K562 (cell line): ENCODE data around the gene ENDOD1. TPM values are rescaled to one million over a fixed set of nuclear protein-coding genes. Genes with fewer than 3 reads are reported as not detected.

Experiments
- CREB1 ChIP-seq, 2 experiments: sonication (generic) in 1 of 2; formaldehyde crosslinking in 1 of 2; IDR thresholded peaks; 2 replicates each; pipeline versions ENCODE4 v1.6.1 to v1.8.0; 2012 to 2022; ENCODE audit warnings: inconsistent platforms in 1 of 2, mild to moderate bottlenecking in 1 of 2, missing genetic modification reagents in 1 of 2, moderate library complexity in 1 of 2
- CREBBP ChIP-seq: IDR thresholded peaks from one replicate; pipeline ENCODE4 v1.6.1; 2012; ENCODE audit warnings: low read depth, mild to moderate bottlenecking, control low read depth, inconsistent platforms, low read length
- CSDE1 ChIP-seq, 2 experiments: fragments of 450-650 bp; IDR thresholded peaks; 2 replicates each; pipeline ENCODE4 v1.6.1; 2016; ENCODE audit warnings: mild to moderate bottlenecking in 1 of 2
- KLF13 ChIP-seq: fragments of 450-650 bp; IDR thresholded peaks from 2 replicates; pipeline ENCODE4 v1.6.1; 2016; ENCODE audit warnings: missing genetic modification characterization, low read depth, mild to moderate bottlenecking, missing compliant biosample characterization, moderate library complexity, borderline replicate concordance
- L3MBTL2 ChIP-seq: fragments of 450-650 bp; IDR thresholded peaks from 2 replicates; pipeline ENCODE4 v1.6.1; 2016; ENCODE audit warnings: mild to moderate bottlenecking, moderate library complexity
- RREB1 ChIP-seq: fragments of 250-450 bp; sonication (Bioruptor Pico); IDR thresholded peaks from 2 replicates; pipeline ENCODE4 v1.4.0; 2020
- SOX6 ChIP-seq: fragments of 450-650 bp; IDR thresholded peaks from 2 replicates; pipeline ENCODE4 v1.6.1; 2014; ENCODE audit warnings: mild to moderate bottlenecking
- ZNF347 ChIP-seq: fragments of 450-650 bp; formaldehyde crosslinking; IDR thresholded peaks from 2 replicates; pipeline ENCODE4 v1.4.0; 2020; ENCODE audit warnings: low read depth, mild to moderate bottlenecking, moderate library complexity
- ZNF398 ChIP-seq: fragments of 250-450 bp; sonication (Bioruptor Pico); IDR thresholded peaks from 2 replicates; pipeline ENCODE4 v1.8.0; 2021; ENCODE audit warnings: moderate library complexity, mild to moderate bottlenecking, inconsistent platforms
- ZNF407 ChIP-seq: fragments of 450-650 bp; IDR thresholded peaks from 2 replicates; pipeline ENCODE4 v1.6.1; 2016; ENCODE audit warnings: low read depth
- polyA plus RNA-seq, 8 experiments: library from polyadenylated mRNA; depleted of rRNA in 4 of 8; stranded (reverse) in 5 of 8; unstranded in 3 of 8; fragments of >200 nt; fragmentation: Nextera tagmentation in 2 of 8; fragmentation: Illumina TruSeq in 1 of 8; extraction: Ambion mirVana in 2 of 8; extraction: Trizol in 1 of 8; gene quantifications; 2 replicates each; pipeline versions ENCODE4 v1.2.1 to v1.2.3, GENCODE V29; 2011 to 2014; ENCODE audit warnings: inconsistent platforms in 1 of 8, missing spikeins in 1 of 8
- total RNA-seq, 7 experiments: library from RNA; depleted of rRNA in 6 of 7; stranded (reverse); fragments of >200 nt in 6 of 7; fragmentation: Illumina TruSeq in 2 of 7; extraction: Trizol in 2 of 7; gene quantifications; 2 replicates each; pipeline versions ENCODE4 v1.2.1 to v1.2.3, GENCODE V29; 2011 to 2021; ENCODE audit warnings: low replicate concordance in 1 of 7

Gene ENDOD1
- total and polyA plus RNA-seq, 9 of the 15 experiments (the other 6 are each of a cell fraction or from before 2014, with no cell fraction given): 4.2 to 11.8 (median 9.3) TPM

- TF ChIP-seq RREB1 (CRISPR knock-in tag) (no peak), ZNF407 (no peak), CREB1 (IDR thresholded peaks at IDR 0.05) (peak; percentile 33; the same call in 1 of the 2 replicates), CREB1 (CRISPR knock-in tag; IDR thresholded peaks at IDR 0.05) (0 out of 2 replicates have a peak, but pooled peaks have one; percentile 11), CREBBP (no peak), ZNF347 (CRISPR knock-in tag) (no peak), ZNF398 (CRISPR knock-in tag) (no peak), CSDE1 (IDR thresholded peaks at IDR 0.05) (no peak), SOX6 (peak; percentile 43), KLF13 (tag) (no peak), L3MBTL2 (peak; percentile 96)
Measured at GRCh38 chr11:95068549-95068948, 21.1 kb upstream of the ENDOD1 start (continued).
